Measurements from ENCODE around the gene HRH2. TPM values are rescaled to one million over a fixed set of nuclear protein-coding genes. Genes with fewer than 3 reads are reported as not detected.

The HRH2 gene
- total RNA-seq, 1 experiment from 2014 or later = not detected

- H3K27ac ChIP-seq = no peak overlapping the region
- H4K20me1 ChIP-seq (ENCODE audit: insufficient read depth) = no peaks in the 10 kb centered on the region
- no peak overlapping the region for H3K4me3 ChIP-seq
- no peaks in the 10 kb centered on the region for H3K79me2 ChIP-seq (ENCODE audit: low read depth)
- H3K4me2 ChIP-seq = no peak overlapping the region
- H2AFZ ChIP-seq = no peak overlapping the region
- H3K9me3 ChIP-seq (ENCODE audit: insufficient read depth, low read depth) = no peaks in the 10 kb centered on the region
- H3K27me3 ChIP-seq (ENCODE audit: insufficient read depth, low read depth) = peaks cover 100% of the 10 kb centered on the region
- no peak for TF ChIP-seq EZH2 (IDR thresholded peaks at IDR 0.05; ENCODE audit: low read depth)
- TF ChIP-seq, protein P1, sequence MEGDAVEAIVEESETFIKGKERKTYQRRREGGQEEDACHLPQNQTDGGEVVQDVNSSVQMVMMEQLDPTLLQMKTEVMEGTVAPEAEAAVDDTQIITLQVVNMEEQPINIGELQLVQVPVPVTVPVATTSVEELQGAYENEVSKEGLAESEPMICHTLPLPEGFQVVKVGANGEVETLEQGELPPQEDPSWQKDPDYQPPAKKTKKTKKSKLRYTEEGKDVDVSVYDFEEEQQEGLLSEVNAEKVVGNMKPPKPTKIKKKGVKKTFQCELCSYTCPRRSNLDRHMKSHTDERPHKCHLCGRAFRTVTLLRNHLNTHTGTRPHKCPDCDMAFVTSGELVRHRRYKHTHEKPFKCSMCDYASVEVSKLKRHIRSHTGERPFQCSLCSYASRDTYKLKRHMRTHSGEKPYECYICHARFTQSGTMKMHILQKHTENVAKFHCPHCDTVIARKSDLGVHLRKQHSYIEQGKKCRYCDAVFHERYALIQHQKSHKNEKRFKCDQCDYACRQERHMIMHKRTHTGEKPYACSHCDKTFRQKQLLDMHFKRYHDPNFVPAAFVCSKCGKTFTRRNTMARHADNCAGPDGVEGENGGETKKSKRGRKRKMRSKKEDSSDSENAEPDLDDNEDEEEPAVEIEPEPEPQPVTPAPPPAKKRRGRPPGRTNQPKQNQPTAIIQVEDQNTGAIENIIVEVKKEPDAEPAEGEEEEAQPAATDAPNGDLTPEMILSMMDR (conservative IDR thresholded peaks at IDR 0.05) = no peak
- CTCF ChIA-PET = no interaction called here
- POLR2A ChIA-PET (ENCODE audit: unreplicated experiment) = no interaction called here
- intact Hi-C loops (cut with micrococcal nuclease; ENCODE audit: unreplicated experiment) = no loop called here
- H3K36me3 ChIP-seq (ENCODE audit: low read depth) = no peaks in the 10 kb centered on the region
- no peaks in the 10 kb centered on the region for H3F3A ChIP-seq (ENCODE audit: insufficient read depth, low read depth)
- no TSS peak for BruUV-seq (replicated peaks)
- no peaks in the 10 kb centered on the region for H3K9me2 ChIP-seq (ENCODE audit: insufficient read depth)
- no peaks in the 10 kb centered on the region for H3K4me1 ChIP-seq (replicated peaks; ENCODE audit: insufficient read depth)
- no peak for DNase-seq
Measured at GRCh38 chr5:175682664-175683063, 24.8 kb downstream of the HRH2 start.

GRCh38 chr5:175683231-175683630 is 25.4 kb downstream of the HRH2 start:
- no peak overlapping the region for H3K4me3 ChIP-seq
- H3K9me2 ChIP-seq (ENCODE audit: insufficient read depth) = no peaks in the 10 kb centered on the region
- no peaks in the 10 kb centered on the region for H3K36me3 ChIP-seq (ENCODE audit: low read depth)
- ChIA-PET POLR2A (ENCODE audit: unreplicated experiment) (no interaction called here), CTCF (no interaction called here)
- H4K20me1 ChIP-seq (ENCODE audit: insufficient read depth) = no peaks in the 10 kb centered on the region
- TF ChIP-seq, protein P1 (conservative IDR thresholded peaks at IDR 0.05) = no peak
- TF ChIP-seq EZH2 (IDR thresholded peaks at IDR 0.05; ENCODE audit: low read depth) = no peak
- H3K79me2 ChIP-seq (ENCODE audit: low read depth) = no peaks in the 10 kb centered on the region
- H2AFZ ChIP-seq = no peak overlapping the region
- BruUV-seq (replicated peaks) = no TSS peak
- no peak for DNase-seq
- no peak overlapping the region for H3K4me2 ChIP-seq
- no peaks in the 10 kb centered on the region for H3K9me3 ChIP-seq (ENCODE audit: insufficient read depth, low read depth)
- no peak overlapping the region for H3K27ac ChIP-seq
- H3K4me1 ChIP-seq (replicated peaks; ENCODE audit: insufficient read depth) = no peaks in the 10 kb centered on the region
- intact Hi-C loops (cut with micrococcal nuclease; ENCODE audit: unreplicated experiment) = no loop called here
- peaks cover 100% of the 10 kb centered on the region for H3K27me3 ChIP-seq (ENCODE audit: insufficient read depth, low read depth)
- H3F3A ChIP-seq (ENCODE audit: insufficient read depth, low read depth) = no peaks in the 10 kb centered on the region

GRCh38 chr5:175683921-175684320 is 26.1 kb downstream of the HRH2 start:
- no peaks in the 10 kb centered on the region for H3K79me2 ChIP-seq (ENCODE audit: low read depth)
- no peaks in the 10 kb centered on the region for H4K20me1 ChIP-seq (ENCODE audit: insufficient read depth)
- H3K4me1 ChIP-seq (replicated peaks; ENCODE audit: insufficient read depth) = no peaks in the 10 kb centered on the region
- no peak overlapping the region for H3K27ac ChIP-seq
- H3K27me3 ChIP-seq (ENCODE audit: insufficient read depth, low read depth) = peaks cover 100% of the 10 kb centered on the region
- H3K9me3 ChIP-seq (ENCODE audit: insufficient read depth, low read depth) = no peaks in the 10 kb centered on the region
- TF ChIP-seq, protein P1 (conservative IDR thresholded peaks at IDR 0.05) = no peak
- no peak for TF ChIP-seq EZH2 (IDR thresholded peaks at IDR 0.05; ENCODE audit: low read depth)
- no peak overlapping the region for H3K4me3 ChIP-seq
- H3K4me2 ChIP-seq = no peak overlapping the region
- BruUV-seq (replicated peaks) = no TSS peak
- no peak overlapping the region for H2AFZ ChIP-seq
- no peaks in the 10 kb centered on the region for H3F3A ChIP-seq (ENCODE audit: insufficient read depth, low read depth)
- ChIA-PET POLR2A (ENCODE audit: unreplicated experiment) (no interaction called here), CTCF (no interaction called here)
- no peaks in the 10 kb centered on the region for H3K36me3 ChIP-seq (ENCODE audit: low read depth)
- DNase-seq = no peak
- intact Hi-C loops (cut with micrococcal nuclease; ENCODE audit: unreplicated experiment) = no loop called here
- H3K9me2 ChIP-seq (ENCODE audit: insufficient read depth) = no peaks in the 10 kb centered on the region

Data from PC-9 (cell line).